Measurements from ENCODE around the gene OPCML. TPM values are rescaled to one million over a fixed set of nuclear protein-coding genes. Genes with fewer than 3 reads are reported as not detected.

OPCML gene
- total RNA-seq, 4 donors from 2014 or later = 0.06 to 0.83 (median 0.24) TPM

DNA sequence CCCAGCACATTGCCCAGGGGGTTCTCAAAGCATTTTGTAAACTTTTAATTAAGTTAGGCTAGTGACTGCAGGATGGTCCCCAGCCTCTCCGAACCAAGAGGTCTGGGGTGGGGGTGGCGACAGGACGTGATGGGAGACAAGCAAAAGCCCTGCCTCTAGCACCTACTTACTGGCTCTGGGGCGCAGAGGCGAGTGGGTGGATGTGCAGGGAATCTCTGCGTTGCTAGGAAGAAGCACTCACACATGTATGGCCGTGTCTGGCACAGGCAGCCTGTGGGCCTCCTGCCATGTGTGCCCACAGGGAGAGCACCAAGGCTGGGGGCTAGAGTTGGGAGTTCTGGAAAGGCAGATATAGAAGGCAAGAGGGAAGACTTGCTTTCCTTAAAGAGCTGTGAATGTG lies 6.3 kb downstream of the OPCML start:
- TF ChIP-seq, protein P1, sequence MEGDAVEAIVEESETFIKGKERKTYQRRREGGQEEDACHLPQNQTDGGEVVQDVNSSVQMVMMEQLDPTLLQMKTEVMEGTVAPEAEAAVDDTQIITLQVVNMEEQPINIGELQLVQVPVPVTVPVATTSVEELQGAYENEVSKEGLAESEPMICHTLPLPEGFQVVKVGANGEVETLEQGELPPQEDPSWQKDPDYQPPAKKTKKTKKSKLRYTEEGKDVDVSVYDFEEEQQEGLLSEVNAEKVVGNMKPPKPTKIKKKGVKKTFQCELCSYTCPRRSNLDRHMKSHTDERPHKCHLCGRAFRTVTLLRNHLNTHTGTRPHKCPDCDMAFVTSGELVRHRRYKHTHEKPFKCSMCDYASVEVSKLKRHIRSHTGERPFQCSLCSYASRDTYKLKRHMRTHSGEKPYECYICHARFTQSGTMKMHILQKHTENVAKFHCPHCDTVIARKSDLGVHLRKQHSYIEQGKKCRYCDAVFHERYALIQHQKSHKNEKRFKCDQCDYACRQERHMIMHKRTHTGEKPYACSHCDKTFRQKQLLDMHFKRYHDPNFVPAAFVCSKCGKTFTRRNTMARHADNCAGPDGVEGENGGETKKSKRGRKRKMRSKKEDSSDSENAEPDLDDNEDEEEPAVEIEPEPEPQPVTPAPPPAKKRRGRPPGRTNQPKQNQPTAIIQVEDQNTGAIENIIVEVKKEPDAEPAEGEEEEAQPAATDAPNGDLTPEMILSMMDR (IDR thresholded peaks at IDR 0.05) = no peak
- TF ChIP-seq EP300 (IDR thresholded peaks at IDR 0.05) (no peak), POLR2AphosphoS5 (IDR thresholded peaks at IDR 0.05) (no peak), POLR2A (IDR thresholded peaks at IDR 0.05; ENCODE audit: low read depth) (no peak)
- Histone ChIP-seq H3K4me1 (peaks cover 0 to 6% (median 0%) of the 10 kb centered on the region in 4 donors), H3K27ac (replicated peaks in 1 of 4) (no peak overlapping the region), H3K36me3 (no peaks in the 10 kb centered on the region), H3K9me3 (no peaks in the 10 kb centered on the region), H3K4me3 (no peak overlapping the region), H3K27me3 (peaks cover 0 to 31% (median 8%) of the 10 kb centered on the region in 4 donors)
- 85% methylated on average over 6 of the region's 7 CpGs for WGBS
- no peak for DNase-seq (ENCODE audit: extremely low spot score)
- intact Hi-C loops (cut with DNase I) = no loop called here

DNA sequence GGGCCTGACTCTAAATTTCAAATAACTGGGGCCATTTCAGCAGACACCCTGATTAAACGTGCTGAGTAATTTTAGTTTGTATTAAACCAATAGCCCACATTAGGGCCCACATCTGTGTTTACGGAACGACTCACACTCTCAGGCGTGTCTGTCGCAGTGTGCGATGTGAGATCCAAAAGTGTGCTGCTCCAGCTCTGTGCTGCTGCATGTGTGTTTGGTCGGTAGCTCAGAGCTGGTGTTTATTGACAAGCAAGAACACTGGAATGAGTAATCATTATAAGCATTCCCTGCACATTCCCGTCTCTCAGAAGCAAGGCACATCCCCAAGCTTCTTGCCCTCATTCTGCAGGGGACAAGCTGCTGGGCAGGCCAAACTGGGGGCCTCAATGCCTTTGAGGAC lies 7.8 kb downstream of the OPCML start:
- DNase-seq (ENCODE audit: extremely low spot score) = no peak
- Histone ChIP-seq H3K4me1 (peaks cover 0 to 15% (median 1%) of the 10 kb centered on the region in 4 donors), H3K9me3 (no peaks in the 10 kb centered on the region), H3K4me3 (no peak overlapping the region), H3K27ac (replicated peaks in 1 of 4) (no peak overlapping the region), H3K36me3 (no peaks in the 10 kb centered on the region), H3K27me3 (peaks cover 0 to 18% (median 0%) of the 10 kb centered on the region in 4 donors)
- 78% methylated on average over 8 of the region's 8 CpGs for whole genome bisulfite sequencing
- intact Hi-C loops (cut with DNase I) = no loop called here
- TF ChIP-seq EP300 (IDR thresholded peaks at IDR 0.05) = no peak
- no peak for TF ChIP-seq POLR2AphosphoS5 (IDR thresholded peaks at IDR 0.05)

DNA sequence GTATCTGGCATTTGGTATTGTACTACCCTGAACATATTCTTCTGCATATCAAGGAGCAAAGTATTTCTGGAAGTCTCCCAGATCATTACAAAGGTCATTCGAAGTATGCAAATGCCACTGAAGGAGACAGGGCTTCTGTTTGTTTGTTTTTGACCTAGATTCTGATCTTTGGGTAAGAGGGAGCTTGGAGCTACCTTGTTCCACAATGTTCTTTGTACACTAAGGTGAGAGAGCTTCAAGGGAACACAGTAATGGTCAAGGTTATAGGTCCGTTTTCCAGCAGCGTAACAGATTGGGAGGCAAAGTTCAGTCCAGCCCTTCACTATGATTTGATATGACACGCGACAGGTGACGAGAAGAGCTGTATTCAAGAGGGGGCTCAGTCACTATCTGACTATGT lies 10.0 kb downstream of the OPCML start:
- Histone ChIP-seq H3K4me3 (no peak overlapping the region), H3K4me1 (peaks cover 0 to 15% (median 1%) of the 10 kb centered on the region in 4 donors), H3K9me3 (no peaks in the 10 kb centered on the region), H3K27ac (replicated peaks in 1 of 4) (no peak overlapping the region), H3K27me3 (no peaks in the 10 kb centered on the region), H3K36me3 (no peaks in the 10 kb centered on the region)
- WGBS = 88% methylated on average over 6 of the region's 6 CpGs
- DNase-seq (ENCODE audit: extremely low spot score) = no peak
- TF ChIP-seq POLR2A (IDR thresholded peaks at IDR 0.05; ENCODE audit: low read depth) = no peak
- no peak for TF ChIP-seq POLR2AphosphoS5 (IDR thresholded peaks at IDR 0.05)
- TF ChIP-seq, protein P1 (IDR thresholded peaks at IDR 0.05) = no peak
- TF ChIP-seq EP300 (IDR thresholded peaks at IDR 0.05) = no peak
- intact Hi-C loops (cut with DNase I) = no loop called here

DNA sequence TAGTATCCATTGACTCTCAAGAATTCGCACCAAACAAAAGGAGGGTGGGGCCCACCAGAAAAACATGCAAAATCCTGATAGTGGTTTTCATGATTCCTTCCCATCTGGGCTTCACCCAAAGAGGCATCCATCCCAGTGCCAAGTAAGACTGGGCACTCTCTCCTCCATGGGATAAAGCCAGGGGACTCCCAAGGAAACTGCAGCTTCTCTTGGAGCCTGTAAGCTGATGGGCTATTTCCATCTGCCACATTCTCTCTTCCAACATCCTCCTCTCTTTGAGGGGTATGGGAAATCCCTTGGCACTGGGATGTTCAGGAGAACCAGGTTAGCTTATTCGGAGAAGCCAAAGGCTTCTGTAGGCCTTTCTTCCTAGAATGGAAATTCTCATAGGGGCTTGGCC lies 10.8 kb downstream of the OPCML start:
- H3K4me1 ChIP-seq = peaks cover 0 to 15% (median 1%) of the 10 kb centered on the region in 4 donors
- H3K27me3 ChIP-seq = no peaks in the 10 kb centered on the region
- TF ChIP-seq EP300 (IDR thresholded peaks at IDR 0.05) (no peak), POLR2AphosphoS5 (IDR thresholded peaks at IDR 0.05) (no peak)
- no peak overlapping the region for H3K4me3 ChIP-seq
- no peak overlapping the region for H3K27ac ChIP-seq (replicated peaks in 1 of 4)
- H3K36me3 ChIP-seq = no peaks in the 10 kb centered on the region
- no peaks in the 10 kb centered on the region for H3K9me3 ChIP-seq
- no peak for DNase-seq (ENCODE audit: extremely low spot score)
- intact Hi-C loops (cut with DNase I) = no loop called here
- WGBS = 86% methylated on average over 2 of the region's 2 CpGs

DNA sequence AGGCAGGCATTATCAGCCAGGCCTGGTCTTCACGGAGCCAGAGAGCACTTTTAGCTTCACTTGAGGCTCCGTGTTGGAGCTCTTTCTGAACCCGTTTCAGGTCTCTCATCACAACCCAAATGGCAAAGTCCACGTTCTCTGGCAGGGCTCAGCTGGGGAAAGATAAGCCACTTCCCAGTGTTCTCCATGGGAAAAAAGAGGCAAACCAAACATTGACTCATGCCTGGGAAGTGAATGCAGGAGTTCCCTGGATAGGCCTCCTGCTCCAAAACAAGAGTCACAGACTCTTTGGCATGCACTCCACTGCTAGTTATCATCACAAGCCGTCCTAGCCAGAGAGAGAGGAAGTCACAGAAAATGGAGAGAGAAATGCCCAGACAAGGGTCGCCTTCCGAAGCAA lies 11.6 kb downstream of the OPCML start:
- Histone ChIP-seq H3K27ac (replicated peaks in 1 of 4) (no peak overlapping the region), H3K27me3 (peaks cover 0 to 4% (median 0%) of the 10 kb centered on the region in 4 donors), H3K9me3 (no peaks in the 10 kb centered on the region), H3K4me1 (peaks cover 0 to 15% (median 1%) of the 10 kb centered on the region in 4 donors), H3K4me3 (no peak overlapping the region), H3K36me3 (no peaks in the 10 kb centered on the region)
- no peak for DNase-seq (ENCODE audit: extremely low spot score)
- 68% methylated on average over 7 of the region's 7 CpGs for WGBS
- intact Hi-C loops (cut with DNase I) = no loop called here
- TF ChIP-seq EP300 (IDR thresholded peaks at IDR 0.05) = no peak
- no peak for TF ChIP-seq POLR2A (IDR thresholded peaks at IDR 0.05; ENCODE audit: low read depth)
- TF ChIP-seq, protein P1 (IDR thresholded peaks at IDR 0.05) = no peak
- TF ChIP-seq POLR2AphosphoS5 (IDR thresholded peaks at IDR 0.05) = no peak

DNA sequence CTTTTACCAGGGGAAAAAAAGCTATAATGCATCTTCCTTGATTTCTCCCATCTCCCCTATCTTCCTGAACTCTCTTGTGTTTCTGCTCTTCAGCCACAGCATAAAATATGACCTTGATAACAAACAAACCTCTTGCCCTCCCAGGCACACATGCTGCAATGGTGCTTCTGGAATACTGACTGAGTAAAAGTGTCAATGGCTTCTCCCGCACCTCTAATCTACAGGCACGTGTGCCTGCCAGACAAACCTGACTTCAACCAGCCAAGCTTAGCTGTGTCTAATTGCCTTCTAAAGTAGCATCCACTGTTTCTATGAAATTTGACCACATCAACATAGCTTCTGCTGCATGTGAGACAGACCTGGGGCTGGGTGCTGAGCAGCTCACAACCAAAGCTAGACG lies 12.7 kb downstream of the OPCML start:
- DNase-seq (ENCODE audit: extremely low spot score) = no peak
- no peak for TF ChIP-seq POLR2A (IDR thresholded peaks at IDR 0.05; ENCODE audit: low read depth)
- TF ChIP-seq EP300 (IDR thresholded peaks at IDR 0.05) = no peak
- no peak for TF ChIP-seq POLR2AphosphoS5 (IDR thresholded peaks at IDR 0.05)
- TF ChIP-seq, protein P1 (IDR thresholded peaks at IDR 0.05) = no peak
- Histone ChIP-seq H3K4me3 (no peak overlapping the region), H3K27ac (replicated peaks in 1 of 4) (no peak overlapping the region), H3K4me1 (peaks cover 0 to 15% (median 1%) of the 10 kb centered on the region in 4 donors), H3K36me3 (no peaks in the 10 kb centered on the region), H3K9me3 (no peaks in the 10 kb centered on the region), H3K27me3 (peaks cover 0 to 8% (median 0%) of the 10 kb centered on the region in 4 donors)
- 76% methylated on average over 3 of the region's 3 CpGs for WGBS
- intact Hi-C loops (cut with DNase I) = no loop called here

Measured in esophagus muscularis mucosa (tissue), 4 donors.